ENCODE results near the gene MTM1.

The MTM1 gene

GRCh38 chrX:150615356-150615755 is 46.9 kb downstream of the MTM1 start:
- Histone ChIP-seq H3F3A (ENCODE audit: low read depth) (no peaks in the 10 kb centered on the region), H3K4me2 (ENCODE audit: low read depth, low read length, poor library complexity, severe bottlenecking) (no peak overlapping the region), H4K20me1 (ENCODE audit: insufficient read depth, low read length, poor library complexity, severe bottlenecking) (no peaks in the 10 kb centered on the region), H3K9ac (ENCODE audit: low read depth, low read length, poor library complexity, severe bottlenecking) (no peak overlapping the region), H3K9me3 (ENCODE audit: insufficient read depth, low read depth, low read length) (no peaks in the 10 kb centered on the region), H3K79me2 (ENCODE audit: insufficient read depth, low read length) (no peaks in the 10 kb centered on the region), H3K4me1 (ENCODE audit: insufficient read depth, low read length, poor library complexity, severe bottlenecking) (no peaks in the 10 kb centered on the region), H3K4me3 (ENCODE audit: low read length, poor library complexity, severe bottlenecking) (no peak overlapping the region), H2AFZ (ENCODE audit: low read length) (no peak overlapping the region), H3K9me2 (replicated peaks; ENCODE audit: low read depth, low read length) (no peaks in the 10 kb centered on the region), H3K27me3 (ENCODE audit: insufficient read depth, low read length, poor library complexity, severe bottlenecking) (no peaks in the 10 kb centered on the region), H3K36me3 (ENCODE audit: insufficient read depth, low read length) (peaks cover 11% of the 10 kb centered on the region; the same call in 1 of the 2 replicates)
- TF ChIP-seq CTCF (conservative IDR thresholded peaks at IDR 0.05; ENCODE audit: low read length), result no peak
- TF ChIP-seq EZH2phosphoT487 (IDR thresholded peaks at IDR 0.05; ENCODE audit: borderline replicate concordance), result no peak

GRCh38 chrX:150616179-150616862 is 47.9 kb downstream of the MTM1 start:
- Histone ChIP-seq H3K9me3 (ENCODE audit: insufficient read depth, low read depth, low read length) (no peaks in the 10 kb centered on the region), H3K4me2 (ENCODE audit: low read depth, low read length, poor library complexity, severe bottlenecking) (no peak overlapping the region), H3K36me3 (ENCODE audit: insufficient read depth, low read length) (peaks cover 11% of the 10 kb centered on the region; the same call in 1 of the 2 replicates), H3K4me1 (ENCODE audit: insufficient read depth, low read length, poor library complexity, severe bottlenecking) (no peaks in the 10 kb centered on the region), H2AFZ (ENCODE audit: low read length) (no peak overlapping the region), H3K27me3 (ENCODE audit: insufficient read depth, low read length, poor library complexity, severe bottlenecking) (no peaks in the 10 kb centered on the region), H3K79me2 (ENCODE audit: insufficient read depth, low read length) (no peaks in the 10 kb centered on the region), H3K9me2 (replicated peaks; ENCODE audit: low read depth, low read length) (no peaks in the 10 kb centered on the region), H4K20me1 (ENCODE audit: insufficient read depth, low read length, poor library complexity, severe bottlenecking) (no peaks in the 10 kb centered on the region), H3F3A (ENCODE audit: low read depth) (no peaks in the 10 kb centered on the region), H3K9ac (ENCODE audit: low read depth, low read length, poor library complexity, severe bottlenecking) (no peak overlapping the region), H3K4me3 (ENCODE audit: low read length, poor library complexity, severe bottlenecking) (no peak overlapping the region)
- TF ChIP-seq CTCF (conservative IDR thresholded peaks at IDR 0.05; ENCODE audit: low read length) (no peak), EZH2phosphoT487 (IDR thresholded peaks at IDR 0.05; ENCODE audit: borderline replicate concordance) (no peak)

GRCh38 chrX:150616863-150617198 is 48.4 kb downstream of the MTM1 start:
- Histone ChIP-seq H3K4me1 (ENCODE audit: insufficient read depth, low read length, poor library complexity, severe bottlenecking) (no peaks in the 10 kb centered on the region), H3K27me3 (ENCODE audit: insufficient read depth, low read length, poor library complexity, severe bottlenecking) (no peaks in the 10 kb centered on the region), H3K79me2 (ENCODE audit: insufficient read depth, low read length) (no peaks in the 10 kb centered on the region), H3K4me2 (ENCODE audit: low read depth, low read length, poor library complexity, severe bottlenecking) (no peak overlapping the region), H3K36me3 (ENCODE audit: insufficient read depth, low read length) (peaks cover 16% of the 10 kb centered on the region; the same call in 1 of the 2 replicates), H2AFZ (ENCODE audit: low read length) (no peak overlapping the region), H3K4me3 (ENCODE audit: low read length, poor library complexity, severe bottlenecking) (no peak overlapping the region), H3K9me3 (ENCODE audit: insufficient read depth, low read depth, low read length) (no peaks in the 10 kb centered on the region), H3K9ac (ENCODE audit: low read depth, low read length, poor library complexity, severe bottlenecking) (no peak overlapping the region), H4K20me1 (ENCODE audit: insufficient read depth, low read length, poor library complexity, severe bottlenecking) (no peaks in the 10 kb centered on the region), H3K9me2 (replicated peaks; ENCODE audit: low read depth, low read length) (no peaks in the 10 kb centered on the region), H3F3A (ENCODE audit: low read depth) (no peaks in the 10 kb centered on the region)
- no peak for TF ChIP-seq CTCF (conservative IDR thresholded peaks at IDR 0.05; ENCODE audit: low read length)
- no peak for TF ChIP-seq EZH2phosphoT487 (IDR thresholded peaks at IDR 0.05; ENCODE audit: borderline replicate concordance)
